Kidney epithelial cell (primary cell): Measurements from ENCODE around the gene HSPH1. TPM values are rescaled to one million over a fixed set of nuclear protein-coding genes. Genes with fewer than 3 reads are reported as not detected.

ENCODE experiments used
- DNase-seq: peaks from one replicate; pipeline ENCODE4 v3.0.0-alpha.2; 2010; ENCODE audit warnings: low read depth
- H3K27me3 ChIP-seq: 2 replicates; pipeline ENCODE4 v1.6.0; 2011; ENCODE audit warnings: low read length; ENCODE audit not compliant: control insufficient read depth, insufficient read depth
- H3K36me3 ChIP-seq: 2 replicates; pipeline ENCODE4 v1.5.1; 2011; ENCODE audit warnings: low read length; ENCODE audit not compliant: control insufficient read depth, insufficient read depth
- H3K4me3 ChIP-seq: 2 replicates; pipeline ENCODE4 v1.5.1; 2011; ENCODE audit warnings: low read depth, mild to moderate bottlenecking, control low read depth, low read length
- total RNA-seq: library from RNA; depleted of rRNA; stranded (reverse); fragments of >200 nt; gene quantifications from 2 replicates; pipeline ENCODE4 v1.2.3, GENCODE V29; 2015
- TF ChIP-seq, protein P1 (sequence below): IDR thresholded peaks from 2 replicates; pipeline ENCODE4 v1.5.1; 2011; ENCODE audit warnings: mild to moderate bottlenecking, moderate library complexity, low read length, control low read depth, inconsistent platforms; ENCODE audit not compliant: insufficient read depth, poor library complexity, severe bottlenecking

The HSPH1 gene
- total RNA-seq, 1 donor from 2014 or later = 52.3 TPM

DNA sequence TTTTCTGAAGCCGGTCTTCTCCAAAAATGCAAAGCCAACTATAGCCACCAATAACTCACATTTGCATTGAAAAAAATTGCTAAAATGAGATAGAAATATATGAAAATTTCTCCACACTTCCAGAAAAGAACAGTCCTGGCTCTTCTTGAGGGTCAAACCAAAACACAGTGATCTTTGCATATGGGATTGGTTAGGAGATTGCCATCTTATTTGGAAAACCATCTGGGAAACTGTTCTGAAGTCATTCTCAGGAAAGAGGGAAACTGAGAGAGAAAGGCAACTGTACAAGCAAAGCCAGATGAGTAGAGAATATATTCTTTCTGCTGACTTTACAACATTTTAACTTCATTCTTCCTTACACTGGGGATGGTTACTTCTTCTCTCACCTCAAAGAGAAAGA is 54.6 kb downstream of the HSPH1 start:
- Histone ChIP-seq H3K36me3 (no peaks in the 10 kb centered on the region), H3K4me3 (no peak overlapping the region), H3K27me3 (no peaks in the 10 kb centered on the region)
- TF ChIP-seq, protein P1, sequence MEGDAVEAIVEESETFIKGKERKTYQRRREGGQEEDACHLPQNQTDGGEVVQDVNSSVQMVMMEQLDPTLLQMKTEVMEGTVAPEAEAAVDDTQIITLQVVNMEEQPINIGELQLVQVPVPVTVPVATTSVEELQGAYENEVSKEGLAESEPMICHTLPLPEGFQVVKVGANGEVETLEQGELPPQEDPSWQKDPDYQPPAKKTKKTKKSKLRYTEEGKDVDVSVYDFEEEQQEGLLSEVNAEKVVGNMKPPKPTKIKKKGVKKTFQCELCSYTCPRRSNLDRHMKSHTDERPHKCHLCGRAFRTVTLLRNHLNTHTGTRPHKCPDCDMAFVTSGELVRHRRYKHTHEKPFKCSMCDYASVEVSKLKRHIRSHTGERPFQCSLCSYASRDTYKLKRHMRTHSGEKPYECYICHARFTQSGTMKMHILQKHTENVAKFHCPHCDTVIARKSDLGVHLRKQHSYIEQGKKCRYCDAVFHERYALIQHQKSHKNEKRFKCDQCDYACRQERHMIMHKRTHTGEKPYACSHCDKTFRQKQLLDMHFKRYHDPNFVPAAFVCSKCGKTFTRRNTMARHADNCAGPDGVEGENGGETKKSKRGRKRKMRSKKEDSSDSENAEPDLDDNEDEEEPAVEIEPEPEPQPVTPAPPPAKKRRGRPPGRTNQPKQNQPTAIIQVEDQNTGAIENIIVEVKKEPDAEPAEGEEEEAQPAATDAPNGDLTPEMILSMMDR = no peak
- no peak for DNase-seq

DNA sequence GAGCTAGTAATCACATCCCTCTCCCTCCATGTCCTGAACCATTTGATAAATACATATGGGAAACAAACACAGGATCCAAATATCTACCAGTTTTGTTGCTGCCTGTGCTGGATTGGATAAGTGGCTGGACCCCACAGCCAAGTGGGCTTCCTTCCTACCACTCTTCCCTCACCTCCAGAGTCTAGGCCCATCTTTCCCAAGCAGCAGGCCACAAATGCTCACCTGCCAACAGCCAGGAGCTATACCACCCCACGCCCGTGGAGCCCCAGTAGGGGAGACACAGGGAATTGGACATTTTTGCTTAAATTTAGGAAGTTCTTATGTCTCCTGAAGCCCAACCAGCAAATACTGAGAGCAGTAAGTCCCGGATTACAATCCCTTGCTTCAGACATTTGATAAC is 55.8 kb downstream of the HSPH1 start:
- Histone ChIP-seq H3K4me3 (no peak overlapping the region), H3K27me3 (no peaks in the 10 kb centered on the region), H3K36me3 (no peaks in the 10 kb centered on the region)
- TF ChIP-seq, protein P1 = no peak
- DNase-seq = no peak

DNA sequence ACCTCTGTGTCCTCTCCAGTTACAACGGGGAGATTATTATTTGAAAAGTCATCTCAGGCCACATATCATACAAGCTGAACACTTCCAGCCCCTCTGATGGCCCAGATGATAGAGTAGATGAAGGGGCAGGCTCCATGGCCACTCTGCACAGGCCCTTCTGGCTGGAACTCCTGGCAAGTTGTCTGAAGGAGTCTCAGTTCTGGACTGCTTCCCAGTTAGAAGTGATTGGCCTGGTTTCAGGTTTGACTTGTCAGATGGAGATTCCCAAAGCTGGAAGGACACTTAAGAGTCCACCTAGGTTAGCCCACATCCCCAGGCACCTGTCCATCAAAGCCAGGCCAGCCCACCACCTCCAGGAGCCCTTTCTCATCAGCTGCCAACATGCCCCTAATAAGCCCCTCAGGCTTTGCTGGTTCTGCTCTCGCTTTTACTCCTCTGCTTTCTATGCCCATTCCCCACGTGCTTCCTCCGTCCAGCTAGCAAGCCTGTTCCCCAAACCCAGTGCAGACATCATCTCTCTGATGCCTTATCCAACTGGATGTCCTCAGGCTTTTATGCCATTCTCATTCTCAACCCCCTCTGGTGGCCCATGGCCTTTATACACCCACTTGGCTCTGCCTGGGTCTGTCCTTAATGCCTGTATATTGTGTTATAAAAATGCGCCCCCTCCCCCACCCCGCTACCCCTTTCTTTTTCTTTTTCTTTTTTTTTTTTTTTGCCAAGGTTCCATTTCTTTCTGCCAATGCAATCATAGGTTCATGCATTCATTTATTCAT is 56.5 kb downstream of the HSPH1 start:
- H3K4me3 ChIP-seq = no peak overlapping the region
- TF ChIP-seq, protein P1 = no peak
- no peak for DNase-seq

DNA sequence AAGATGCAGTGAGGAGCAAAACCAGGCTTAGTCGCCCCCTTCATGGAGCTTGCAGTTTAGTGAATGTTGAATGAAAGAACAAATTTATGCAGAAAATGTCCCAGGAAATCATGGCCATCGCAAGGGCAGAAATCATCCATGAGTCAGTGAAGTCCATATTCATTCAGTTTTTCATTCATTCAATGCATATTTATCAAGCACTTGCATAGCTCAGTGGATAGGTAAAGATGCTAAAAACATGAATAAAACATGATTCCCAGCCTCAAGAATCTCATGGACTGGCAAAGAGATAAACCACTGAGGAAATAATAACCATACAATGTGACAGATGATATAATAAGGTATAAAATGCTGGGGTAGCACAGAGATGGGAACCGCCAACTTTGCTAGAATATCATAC is 58.8 kb downstream of the HSPH1 start:
- Histone ChIP-seq H3K4me3 (no peak overlapping the region), H3K36me3 (no peaks in the 10 kb centered on the region), H3K27me3 (no peaks in the 10 kb centered on the region)
- DNase-seq = no peak
- TF ChIP-seq, protein P1 = no peak

More for the DNA sequence above, 56.5 kb downstream of the HSPH1 start:
- H3K27me3 ChIP-seq = no peaks in the 10 kb centered on the region
- H3K36me3 ChIP-seq = no peaks in the 10 kb centered on the region

DNA sequence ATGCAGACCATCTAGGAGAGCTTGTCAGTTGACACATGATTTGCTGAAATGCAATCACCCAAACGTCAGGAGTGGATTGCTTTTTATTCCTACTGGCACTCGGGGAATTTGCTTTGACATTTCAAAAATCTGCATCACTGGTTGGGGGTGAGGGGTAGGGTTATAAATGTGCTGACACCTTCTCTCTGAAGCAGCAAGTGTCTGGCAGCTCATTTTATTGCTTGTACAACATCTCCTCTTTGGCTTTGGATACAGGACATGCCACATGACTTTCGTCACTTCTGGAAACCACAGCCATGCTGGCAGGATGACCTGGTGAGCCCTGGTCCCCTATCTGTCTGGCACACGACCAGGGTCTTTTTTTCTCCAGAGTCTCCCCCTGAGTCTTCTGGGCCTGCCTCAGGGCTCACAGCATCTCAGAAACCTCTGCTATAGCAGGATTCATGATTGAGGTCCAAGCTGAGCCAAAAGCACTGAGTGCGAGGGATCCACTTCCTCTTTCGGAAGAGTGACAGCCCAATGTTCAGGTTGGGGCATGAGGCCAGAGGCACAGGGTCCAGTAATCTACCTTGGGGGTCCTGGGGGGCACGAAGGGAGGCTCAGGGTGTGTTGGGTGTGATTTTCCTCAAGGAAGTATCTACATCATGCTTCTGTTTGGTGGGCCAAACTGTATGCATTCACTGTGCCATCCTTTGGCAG is 60.1 kb downstream of the HSPH1 start:
- no peak overlapping the region for H3K4me3 ChIP-seq
- no peak for DNase-seq
- no peaks in the 10 kb centered on the region for H3K36me3 ChIP-seq
- TF ChIP-seq, protein P1 = no peak
- no peaks in the 10 kb centered on the region for H3K27me3 ChIP-seq
